Uterus (tissue), 2 donors: ENCODE results near the gene VTCN1.

ENCODE experiments used
- POLR2A ChIP-seq, 2 donors: fragments of 450-650 bp; IDR thresholded peaks; one replicate each; pipeline ENCODE4 v1.6.1; 2016; ENCODE audit warnings: antibody characterized with exemption in 2 of 2, mild to moderate bottlenecking in 1 of 2, moderate library complexity in 1 of 2
- TF ChIP-seq, protein P1 (sequence below), 4 experiments: fragments of 200-600 bp in 2 of 4; fragments of 450-650 bp in 2 of 4; sonication (generic) in 2 of 4; IDR thresholded peaks; one replicate each; pipeline ENCODE4 v1.5.1; 2016 to 2019; ENCODE audit warnings: antibody characterized with exemption in 4 of 4, mild to moderate bottlenecking in 2 of 4, moderate library complexity in 1 of 4

DNA sequence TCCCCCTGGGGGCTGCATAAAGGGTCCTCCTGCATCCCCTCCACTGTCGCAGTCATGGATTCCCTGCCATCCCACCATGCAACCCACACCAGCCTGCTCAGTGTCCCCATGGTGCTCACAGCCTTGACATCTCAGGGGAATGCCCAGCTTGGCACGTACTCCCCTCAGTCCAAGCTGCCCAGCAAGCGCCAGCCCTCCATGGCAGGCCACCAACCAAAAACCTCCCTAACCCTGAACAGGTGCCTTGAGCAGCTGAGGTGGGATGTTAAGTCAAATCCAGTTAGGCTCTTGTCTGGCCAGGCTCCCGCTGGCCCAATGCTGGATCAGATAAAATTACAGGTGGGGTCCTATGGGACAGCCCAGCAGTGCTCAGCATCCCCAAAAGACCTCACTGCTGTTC, 341 bp downstream of the VTCN1 start:
- no peak for TF ChIP-seq POLR2A (IDR thresholded peaks at IDR 0.05)
- TF ChIP-seq, protein P1, sequence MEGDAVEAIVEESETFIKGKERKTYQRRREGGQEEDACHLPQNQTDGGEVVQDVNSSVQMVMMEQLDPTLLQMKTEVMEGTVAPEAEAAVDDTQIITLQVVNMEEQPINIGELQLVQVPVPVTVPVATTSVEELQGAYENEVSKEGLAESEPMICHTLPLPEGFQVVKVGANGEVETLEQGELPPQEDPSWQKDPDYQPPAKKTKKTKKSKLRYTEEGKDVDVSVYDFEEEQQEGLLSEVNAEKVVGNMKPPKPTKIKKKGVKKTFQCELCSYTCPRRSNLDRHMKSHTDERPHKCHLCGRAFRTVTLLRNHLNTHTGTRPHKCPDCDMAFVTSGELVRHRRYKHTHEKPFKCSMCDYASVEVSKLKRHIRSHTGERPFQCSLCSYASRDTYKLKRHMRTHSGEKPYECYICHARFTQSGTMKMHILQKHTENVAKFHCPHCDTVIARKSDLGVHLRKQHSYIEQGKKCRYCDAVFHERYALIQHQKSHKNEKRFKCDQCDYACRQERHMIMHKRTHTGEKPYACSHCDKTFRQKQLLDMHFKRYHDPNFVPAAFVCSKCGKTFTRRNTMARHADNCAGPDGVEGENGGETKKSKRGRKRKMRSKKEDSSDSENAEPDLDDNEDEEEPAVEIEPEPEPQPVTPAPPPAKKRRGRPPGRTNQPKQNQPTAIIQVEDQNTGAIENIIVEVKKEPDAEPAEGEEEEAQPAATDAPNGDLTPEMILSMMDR (IDR thresholded peaks at IDR 0.05), result no peak
